Measurements from ENCODE around the gene EGFLAM. TPM values are rescaled to one million over a fixed set of nuclear protein-coding genes. Genes with fewer than 3 reads are reported as not detected.

EGFLAM gene
- total RNA-seq, 2 donors from 2014 or later, result not detected

- Mint-ChIP-seq H3K27ac (no peak overlapping the region), H3K36me3 (ENCODE audit: low read depth) (peaks cover 6% of the 10 kb centered on the region), H3K4me1 (no peaks in the 10 kb centered on the region), H3K4me3 (no peak overlapping the region), H3K27me3 (peaks cover 23% of the 10 kb centered on the region)
- DNase-seq (no peak), ATAC-seq (no peak)
- no peaks in the 10 kb centered on the region for H3K9me3 ChIP-seq (ENCODE audit: control insufficient read depth, low read length, poor library complexity, severe bottlenecking)
Observed at GRCh38 chr5:38463634-38464521, 205.5 kb downstream of the EGFLAM start.

GRCh38 chr5:38465061-38465460 is 206.7 kb downstream of the EGFLAM start:
- Mint-ChIP-seq H3K4me1 (no peaks in the 10 kb centered on the region), H3K36me3 (ENCODE audit: low read depth) (peaks cover 2% of the 10 kb centered on the region), H3K4me3 (no peak overlapping the region), H3K27ac (no peak overlapping the region), H3K27me3 (peaks cover 30% of the 10 kb centered on the region)
- ATAC-seq (no peak), DNase-seq (no peak)
- H3K9me3 ChIP-seq (ENCODE audit: control insufficient read depth, low read length, poor library complexity, severe bottlenecking), result no peaks in the 10 kb centered on the region

- Mint-ChIP-seq H3K27ac (no peak overlapping the region), H3K4me1 (no peaks in the 10 kb centered on the region), H3K4me3 (no peak overlapping the region), H3K36me3 (ENCODE audit: low read depth) (peaks cover 2% of the 10 kb centered on the region), H3K27me3 (peaks cover 25% of the 10 kb centered on the region)
- DNase-seq (no peak), ATAC-seq (no peak)
- H3K9me3 ChIP-seq (ENCODE audit: control insufficient read depth, low read length, poor library complexity, severe bottlenecking), result no peaks in the 10 kb centered on the region
Observed at GRCh38 chr5:38465702-38466423, 207.5 kb downstream of the EGFLAM start.

GRCh38 chr5:38466424-38467189 is 208.2 kb downstream of the EGFLAM start:
- peaks cover 2% of the 10 kb centered on the region for H3K36me3 Mint-ChIP-seq (ENCODE audit: low read depth)
- no peak overlapping the region for H3K27ac Mint-ChIP-seq
- no peak overlapping the region for H3K4me3 Mint-ChIP-seq
- H3K9me3 ChIP-seq (ENCODE audit: control insufficient read depth, low read length, poor library complexity, severe bottlenecking), result no peaks in the 10 kb centered on the region
- DNase-seq (no peak), ATAC-seq (no peak)
- peaks cover 27% of the 10 kb centered on the region for H3K27me3 Mint-ChIP-seq
- H3K4me1 Mint-ChIP-seq, result no peaks in the 10 kb centered on the region

- Mint-ChIP-seq H3K4me3 (no peak overlapping the region), H3K4me1 (no peaks in the 10 kb centered on the region)
- no peak for ATAC-seq
Observed at GRCh38 chr5:38467353-38468040, 209.1 kb downstream of the EGFLAM start.

GRCh38 chr5:38468202-38468673 is 209.9 kb downstream of the EGFLAM start:
- H3K27ac Mint-ChIP-seq, result no peak overlapping the region
- H3K4me1 Mint-ChIP-seq, result no peaks in the 10 kb centered on the region
- peaks cover 27% of the 10 kb centered on the region for H3K27me3 Mint-ChIP-seq
- DNase-seq (no peak), ATAC-seq (no peak)
- no peak overlapping the region for H3K4me3 Mint-ChIP-seq
- no peaks in the 10 kb centered on the region for H3K9me3 ChIP-seq (ENCODE audit: control insufficient read depth, low read length, poor library complexity, severe bottlenecking)
- H3K36me3 Mint-ChIP-seq (ENCODE audit: low read depth), result no peaks in the 10 kb centered on the region

More at GRCh38 chr5:38467353-38468040, 209.1 kb downstream of the EGFLAM start:
- no peaks in the 10 kb centered on the region for H3K36me3 Mint-ChIP-seq (ENCODE audit: low read depth)
- no peak for DNase-seq
- no peaks in the 10 kb centered on the region for H3K9me3 ChIP-seq (ENCODE audit: control insufficient read depth, low read length, poor library complexity, severe bottlenecking)
- H3K27ac Mint-ChIP-seq, result no peak overlapping the region
- peaks cover 30% of the 10 kb centered on the region for H3K27me3 Mint-ChIP-seq

- Mint-ChIP-seq H3K27ac (no peak overlapping the region), H3K36me3 (ENCODE audit: low read depth) (no peaks in the 10 kb centered on the region), H3K4me1 (no peaks in the 10 kb centered on the region), H3K27me3 (peaks cover 32% of the 10 kb centered on the region), H3K4me3 (no peak overlapping the region)
- ATAC-seq, result no peak
- no peaks in the 10 kb centered on the region for H3K9me3 ChIP-seq (ENCODE audit: control insufficient read depth, low read length, poor library complexity, severe bottlenecking)
- no peak for DNase-seq
Observed at GRCh38 chr5:38468978-38469706, 210.8 kb downstream of the EGFLAM start.

GRCh38 chr5:38469707-38470267 is 211.4 kb downstream of the EGFLAM start:
- no peak overlapping the region for H3K4me3 Mint-ChIP-seq
- no peaks in the 10 kb centered on the region for H3K4me1 Mint-ChIP-seq
- DNase-seq (no peak), ATAC-seq (no peak)
- H3K27me3 Mint-ChIP-seq, result peaks cover 35% of the 10 kb centered on the region
- no peaks in the 10 kb centered on the region for H3K9me3 ChIP-seq (ENCODE audit: control insufficient read depth, low read length, poor library complexity, severe bottlenecking)
- H3K27ac Mint-ChIP-seq, result no peak overlapping the region
- H3K36me3 Mint-ChIP-seq (ENCODE audit: low read depth), result no peaks in the 10 kb centered on the region

- Mint-ChIP-seq H3K27me3 (peaks cover 39% of the 10 kb centered on the region), H3K27ac (no peak overlapping the region), H3K4me3 (no peak overlapping the region), H3K4me1 (no peaks in the 10 kb centered on the region), H3K36me3 (ENCODE audit: low read depth) (no peaks in the 10 kb centered on the region)
- H3K9me3 ChIP-seq (ENCODE audit: control insufficient read depth, low read length, poor library complexity, severe bottlenecking), result no peaks in the 10 kb centered on the region
- ATAC-seq (no peak), DNase-seq (no peak)
Observed at GRCh38 chr5:38471709-38472108, 213.3 kb downstream of the EGFLAM start.

GRCh38 chr5:38472541-38472940 is 214.2 kb downstream of the EGFLAM start:
- H3K9me3 ChIP-seq (ENCODE audit: control insufficient read depth, low read length, poor library complexity, severe bottlenecking), result no peaks in the 10 kb centered on the region
- ATAC-seq, result no peak
- no peak for DNase-seq
- no peaks in the 10 kb centered on the region for H3K36me3 Mint-ChIP-seq (ENCODE audit: low read depth)
- H3K27ac Mint-ChIP-seq, result no peak overlapping the region
- H3K4me1 Mint-ChIP-seq, result no peaks in the 10 kb centered on the region
- peaks cover 47% of the 10 kb centered on the region for H3K27me3 Mint-ChIP-seq
- no peak overlapping the region for H3K4me3 Mint-ChIP-seq

- H3K36me3 Mint-ChIP-seq (ENCODE audit: low read depth), result no peaks in the 10 kb centered on the region
Observed at GRCh38 chr5:38473008-38473407, 214.6 kb downstream of the EGFLAM start.

GRCh38 chr5:38478166-38478565 is 219.8 kb downstream of the EGFLAM start:
- Mint-ChIP-seq H3K36me3 (ENCODE audit: low read depth) (no peaks in the 10 kb centered on the region), H3K27ac (no peak overlapping the region), H3K4me3 (no peak overlapping the region), H3K4me1 (no peaks in the 10 kb centered on the region), H3K27me3 (peaks cover 36% of the 10 kb centered on the region)
- ATAC-seq (no peak), DNase-seq (no peak)
- no peaks in the 10 kb centered on the region for H3K9me3 ChIP-seq (ENCODE audit: control insufficient read depth, low read length, poor library complexity, severe bottlenecking)

More at GRCh38 chr5:38473008-38473407, 214.6 kb downstream of the EGFLAM start:
- no peaks in the 10 kb centered on the region for H3K9me3 ChIP-seq (ENCODE audit: control insufficient read depth, low read length, poor library complexity, severe bottlenecking)
- H3K27ac Mint-ChIP-seq, result no peak overlapping the region
- no peak overlapping the region for H3K4me3 Mint-ChIP-seq
- H3K4me1 Mint-ChIP-seq, result no peaks in the 10 kb centered on the region
- DNase-seq (no peak), ATAC-seq (no peak)
- H3K27me3 Mint-ChIP-seq, result peaks cover 49% of the 10 kb centered on the region

Measured in T-helper 17 cell (primary cell).